Measurements from ENCODE around the gene LRRC4C. TPM values are rescaled to one million over a fixed set of nuclear protein-coding genes. Genes with fewer than 3 reads are reported as not detected.

Gene LRRC4C
- total and polyA plus RNA-seq, 10 of the 15 experiments (the other 5 are each of a cell fraction or from before 2014, with no cell fraction given): 1.5 TPM; not detected in 9

DNA sequence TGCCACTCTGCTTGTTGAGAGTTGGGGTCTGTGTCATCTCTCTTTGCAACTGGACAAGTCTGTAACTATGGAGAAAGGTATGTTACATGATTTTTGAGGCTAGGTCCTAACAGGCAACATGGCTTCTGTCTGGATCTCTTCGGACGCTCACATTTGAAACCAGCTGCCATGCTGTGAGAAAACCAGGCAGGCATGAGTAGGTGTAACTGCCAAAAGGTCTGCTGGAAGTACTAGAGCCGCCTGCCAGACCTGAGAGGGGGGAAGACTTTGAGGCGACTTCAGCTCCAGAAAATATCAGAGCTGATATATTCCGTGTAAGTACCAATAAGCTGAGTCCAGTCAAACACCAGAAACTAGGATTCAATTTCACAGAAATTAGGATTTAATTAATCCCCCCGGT, 579.5 kb downstream of the LRRC4C start:
- H2AFZ ChIP-seq (ENCODE audit: control insufficient read depth, low read depth, low read length): no peak overlapping the region
- no peak for DNase-seq (ENCODE audit: low read depth, low spot score)
- FAIRE-seq: no peak
- H3K79me2 ChIP-seq (ENCODE audit: control insufficient read depth, insufficient read depth, low read length): no peaks in the 10 kb centered on the region
- no peak overlapping the region for H3K4me2 ChIP-seq (ENCODE audit: control insufficient read depth, insufficient read depth)
- intact Hi-C loops (cut with micrococcal nuclease; ENCODE audit: unreplicated experiment) (no loop called here), in situ Hi-C loops (cut with MboI) (no loop called here)
- RAD21 ChIA-PET (ENCODE audit: unreplicated experiment): no interaction called here
- no peaks in the 10 kb centered on the region for H3K9me3 ChIP-seq (replicated peaks; ENCODE audit: control insufficient read depth, insufficient read depth, low read length)
- TF ChIP-seq CBX5 (IDR thresholded peaks at IDR 0.05; ENCODE audit: low read depth) (no peak), ESRRA (IDR thresholded peaks at IDR 0.05; ENCODE audit: low read length) (no peak), TCF12 (IDR thresholded peaks at IDR 0.05; ENCODE audit: low read depth, low read length) (no peak), HCFC1 (IDR thresholded peaks at IDR 0.05; ENCODE audit: low read length) (no peak), BCL11A (IDR thresholded peaks at IDR 0.05; ENCODE audit: low read depth, low read length) (no peak), KAT2A (conservative IDR thresholded peaks at IDR 0.05; ENCODE audit: control insufficient read depth, low read depth, low read length) (no peak), BACH1 (IDR thresholded peaks at IDR 0.05; ENCODE audit: borderline replicate concordance) (no peak), USF1 (IDR thresholded peaks at IDR 0.05; ENCODE audit: borderline replicate concordance, extremely low read length, insufficient read depth, low read depth, low read length) (no peak), SP1 (IDR thresholded peaks at IDR 0.05; ENCODE audit: low read depth, low read length) (no peak), SUPT20H (IDR thresholded peaks at IDR 0.05; ENCODE audit: borderline replicate concordance, control insufficient read depth, low read depth, low read length) (no peak), SMAD1 (IDR thresholded peaks at IDR 0.05; ENCODE audit: low read depth, partially characterized antibody) (no peak), BRCA1 (IDR thresholded peaks at IDR 0.05; ENCODE audit: low read depth, low read length) (no peak), CREB1 (IDR thresholded peaks at IDR 0.05; ENCODE audit: low read depth) (no peak), MYC (IDR thresholded peaks at IDR 0.05; ENCODE audit: insufficient read depth, insufficient read length, insufficient replicate concordance, low read length, severe bottlenecking) (no peak), MLLT1 (IDR thresholded peaks at IDR 0.05) (no peak), CHD1 (IDR thresholded peaks at IDR 0.05; ENCODE audit: low read depth, low read length) (no peak), MEF2A (IDR thresholded peaks at IDR 0.05; ENCODE audit: insufficient read depth, low read depth, low read length) (no peak)
- no peak overlapping the region for H3K9ac ChIP-seq (ENCODE audit: control insufficient read depth, insufficient read depth, low read length)
- H3K4me1 ChIP-seq (ENCODE audit: control insufficient read depth, insufficient read depth, low read length): no peaks in the 10 kb centered on the region
- H3K4me3 ChIP-seq: no peak overlapping the region
- CTCF ChIA-PET: no interaction called here
- H3K27ac ChIP-seq (ENCODE audit: control insufficient read depth, insufficient read depth): no peak overlapping the region
- POLR2A ChIA-PET: no interaction called here
- SMC1A ChIA-PET (ENCODE audit: uncharacterized antibody, unreplicated experiment): interaction anchor here (0.7 kb wide), 1 partner anchor 31 kb away, joined by 3 read pairs; no protein-coding TSS in a partner anchor
- ATAC-seq: no peak
- no peaks in the 10 kb centered on the region for H3K27me3 ChIP-seq (replicated peaks in 1 of 2; ENCODE audit: control insufficient read depth in 2 of 2, insufficient read depth in 2 of 2, low read length in 1 of 2)
- no peaks in the 10 kb centered on the region for H4K20me1 ChIP-seq (ENCODE audit: control insufficient read depth, insufficient read depth)
- BruUV-seq (replicated peaks): no TSS peak
- 24% methylated on average over 6 of the region's 6 CpGs for WGBS (ENCODE audit: insufficient coverage, insufficient replicate concordance, low lambda C conversion rate, missing lambda C conversion rate)
- no peaks in the 10 kb centered on the region for H3K36me3 ChIP-seq (ENCODE audit: control insufficient read depth in 2 of 2, insufficient read depth in 2 of 2, low read length in 1 of 2)
